GM12878 (cell line): ENCODE data around the gene TTL. TPM values are rescaled to one million over a fixed set of nuclear protein-coding genes. Genes with fewer than 3 reads are reported as not detected.

Experiments used
- ATAC-seq: fragments of 200-7000 bp; cut with Tn5 transposase; 3 replicates; pipeline ENCODE4 v1.9.1; 2020; ENCODE audit warnings: mild to moderate bottlenecking, moderate library complexity
- BruUV-seq: library from RNA; stranded (reverse); fragments of 400-500 nt; replicated peaks from 2 replicates; lab custom pipeline; 2021; lab: Mats Ljungman, UMichigan
- CTCF ChIA-PET: fragments of 300-600 bp; sonication (Branson Sonifier 250); formaldehyde crosslinking; extraction: SDS; loops from one replicate; lab custom pipeline; 2021; ENCODE audit warnings: inconsistent platforms; lab: Yijun Ruan, JAX
- POLR2A ChIA-PET: fragments of 350-600 bp; formaldehyde crosslinking; extraction: SDS; loops from one replicate; lab custom pipeline; 2021; ENCODE audit warnings: inconsistent platforms; lab: Charles Lee
- RAD21 ChIA-PET: fragments of 300-600 bp; sonication (Branson Sonifier 250); formaldehyde crosslinking; loops from one replicate; lab custom pipeline; 2023; ENCODE audit warnings: antibody characterized with exemption; ENCODE audit not compliant: unreplicated experiment; lab: Charles Lee
- SMC1A ChIA-PET: fragments of 300-600 bp; sonication (Branson Sonifier 250); formaldehyde crosslinking; loops from one replicate; lab custom pipeline; 2023; ENCODE audit not compliant: unreplicated experiment, uncharacterized antibody; lab: Charles Lee
- DNase-seq: peaks from one replicate; pipeline ENCODE4 v3.0.0-alpha.2; 2011; ENCODE audit warnings: low read depth, low spot score
- FAIRE-seq: peaks from 3 replicates; lab custom pipeline; 2011; peaks lifted over from hg19 to GRCh38; lab: Jason Lieb, UNC
- H2AFZ ChIP-seq: 2 replicates; pipeline ENCODE4 v1.6.0; 2011; ENCODE audit warnings: low read depth, low read length, control low read depth; ENCODE audit not compliant: control insufficient read depth
- H3K27ac ChIP-seq: 2 replicates; pipeline ENCODE4 v1.5.1; 2011; ENCODE audit warnings: control low read depth; ENCODE audit not compliant: control insufficient read depth, insufficient read depth
- H3K27me3 ChIP-seq, 2 experiments: replicated peaks in 1 of 2; 2 replicates each; pipeline versions ENCODE4 v1.6.0 to v1.6.1; 2011; ENCODE audit warnings: low read length in 1 of 2; ENCODE audit not compliant: control insufficient read depth in 2 of 2, insufficient read depth in 2 of 2
- H3K36me3 ChIP-seq, 2 experiments: 2 replicates each; pipeline ENCODE4 v1.5.1; 2011; ENCODE audit warnings: low read length in 1 of 2; ENCODE audit not compliant: control insufficient read depth in 2 of 2, insufficient read depth in 2 of 2
- H3K4me1 ChIP-seq: 2 replicates; pipeline ENCODE4 v1.6.1; 2011; ENCODE audit warnings: mild to moderate bottlenecking, low read length, moderate library complexity, mixed read lengths; ENCODE audit not compliant: control insufficient read depth, insufficient read depth
- H3K4me2 ChIP-seq: 2 replicates; pipeline ENCODE4 v1.6.0; 2011; ENCODE audit warnings: control low read depth; ENCODE audit not compliant: control insufficient read depth, insufficient read depth
- H3K4me3 ChIP-seq: fragments of 200-600 bp; sonication (generic); 2 replicates; pipeline ENCODE4 v1.5.1; 2016
- H3K79me2 ChIP-seq: 2 replicates; pipeline ENCODE4 v1.6.0; 2011; ENCODE audit warnings: low read length; ENCODE audit not compliant: control insufficient read depth, insufficient read depth
- H3K9ac ChIP-seq: 2 replicates; pipeline ENCODE4 v1.8.0; 2011; ENCODE audit warnings: low read length, control low read depth, mixed read lengths; ENCODE audit not compliant: control insufficient read depth, insufficient read depth
- H3K9me3 ChIP-seq: replicated peaks from 3 replicates; pipeline ENCODE4 v1.5.1; 2011; ENCODE audit warnings: mild to moderate bottlenecking, low read length; ENCODE audit not compliant: control insufficient read depth, insufficient read depth
- H4K20me1 ChIP-seq: 2 replicates; pipeline ENCODE4 v1.6.0; 2011; ENCODE audit not compliant: control insufficient read depth, insufficient read depth
- BHLHE40 ChIP-seq, 2 experiments: fragments of 450-650 bp in 1 of 2; IDR thresholded peaks; 2 replicates each; pipeline ENCODE4 v1.6.1; 2011 to 2017; ENCODE audit warnings: low read depth in 2 of 2, borderline replicate concordance in 1 of 2, improper control_type of control experiment in 1 of 2, low read length in 1 of 2, mild to moderate bottlenecking in 1 of 2
- CHD2 ChIP-seq: IDR thresholded peaks from 2 replicates; pipeline ENCODE4 v1.6.1; 2011; ENCODE audit warnings: low read depth, low read length, improper control_type of control experiment, borderline replicate concordance
- KLF5 ChIP-seq: fragments of 450-650 bp; IDR thresholded peaks from 2 replicates; pipeline ENCODE4 v1.6.1; 2014; ENCODE audit warnings: mild to moderate bottlenecking; ENCODE audit not compliant: partially characterized antibody
- PBX3 ChIP-seq: IDR thresholded peaks from 2 replicates; pipeline ENCODE4 v1.6.1; 2011; ENCODE audit warnings: mild to moderate bottlenecking, low read depth, low read length, moderate library complexity; ENCODE audit not compliant: insufficient replicate concordance
- PRDM15 ChIP-seq: fragments of 450-650 bp; formaldehyde crosslinking; IDR thresholded peaks from 2 replicates; pipeline ENCODE4 v1.4.0; 2020; ENCODE audit warnings: mild to moderate bottlenecking, moderate library complexity
- RAD51 ChIP-seq: fragments of 450-650 bp; IDR thresholded peaks from 2 replicates; pipeline ENCODE4 v1.6.1; 2016; ENCODE audit warnings: moderate library complexity, mild to moderate bottlenecking, inconsistent platforms
- STAT3 ChIP-seq: IDR thresholded peaks from 2 replicates; pipeline ENCODE4 v1.6.1; 2011; ENCODE audit warnings: low read depth, low read length, improper control_type of control experiment
- ZSCAN29 ChIP-seq: fragments of 450-650 bp; IDR thresholded peaks from 2 replicates; pipeline ENCODE4 v1.6.1; 2017; ENCODE audit warnings: mild to moderate bottlenecking, moderate library complexity
- WGBS: methylation state at CpG from one replicate; pipeline ENCODE4 v1.1.6; 2016; ENCODE audit warnings: low lambda C conversion rate; ENCODE audit not compliant: insufficient replicate concordance, insufficient coverage; ENCODE audit errors: missing lambda C conversion rate; 5-methylcytosine and 5-hydroxymethylcytosine counted together
- in situ Hi-C: fragments of 300-500 bp; cut with MboI; formaldehyde crosslinking; loops from 9 replicates; pipeline ENCODE4 v1.14.3; 2018; ENCODE audit warnings: mixed read lengths
- intact Hi-C: fragments of 100-400 bp; cut with micrococcal nuclease; formaldehyde crosslinking; loops from one replicate; pipeline ENCODE4 v1.14.2; 2022; ENCODE audit not compliant: unreplicated experiment
- polyA plus RNA-seq, 11 experiments: library from polyadenylated mRNA; depleted of rRNA in 4 of 11; unstranded in 6 of 11; stranded (reverse) in 5 of 11; fragments of >200 nt; fragmentation: Nextera tagmentation in 4 of 11; fragmentation: Illumina TruSeq in 1 of 11; extraction: Ambion mirVana in 4 of 11; extraction: Trizol in 1 of 11; gene quantifications; 1 replicate in 1 of 11; 2 replicates in 10 of 11; pipeline versions ENCODE4 v1.2.1 to v1.2.3, GENCODE V29; 2011 to 2016; ENCODE audit warnings: inconsistent platforms in 2 of 11, missing spikeins in 2 of 11, low read depth in 1 of 11
- total RNA-seq, 4 experiments: library from RNA; depleted of rRNA in 3 of 4; stranded (reverse); fragments of >200 nt in 3 of 4; fragmentation: Illumina TruSeq in 1 of 4; extraction: Trizol in 1 of 4; gene quantifications; 2 replicates each; pipeline versions ENCODE4 v1.2.1 to v1.2.3, GENCODE V29; 2013 to 2021
- TF ChIP-seq, protein P1 (sequence below): fragments of 450-650 bp; IDR thresholded peaks from 2 replicates; pipeline ENCODE4 v1.6.1; 2017; ENCODE audit warnings: mild to moderate bottlenecking, moderate library complexity
- TF ChIP-seq, protein P2 (sequence below): fragments of 450-650 bp; IDR thresholded peaks from 2 replicates; pipeline ENCODE4 v1.6.1; 2017; ENCODE audit warnings: mild to moderate bottlenecking

TTL gene
- total and polyA plus RNA-seq, 10 of the 15 experiments (the other 5 are each of a cell fraction or from before 2014, with no cell fraction given) = 3.9 to 27.1 (median 16.1) TPM

GRCh38 chr2:112542984-112543661 is 61.2 kb downstream of the TTL start:
- SMC1A ChIA-PET = interaction anchor here (0.8 to 1.6 kb wide), 4 partner anchors 35 to 86 kb away, joined by 3 to 4 read pairs (median 4); no protein-coding TSS in a partner anchor
- CTCF ChIA-PET = interaction anchor here (0.8 to 3.1 kb wide), 8 partner anchors 9 to 342 kb away, joined by 3 to 13 read pairs (median 3); partner anchors contain the start of gene CHCHD5
- H3K9ac ChIP-seq = peak overlapping the region; percentile 80
- H3K9me3 ChIP-seq = no peaks in the 10 kb centered on the region
- in situ Hi-C loops = no loop called here
- H3K27ac ChIP-seq = peak overlapping the region; percentile 81
- TF ChIP-seq STAT3 (no peak), ZSCAN29 (no peak), PBX3 (no peak), CHD2 (no peak), KLF5 (no peak), RAD51 (peak; percentile 14; the same call in 1 of the 2 replicates), BHLHE40 (IDR thresholded peaks at IDR 0.05; ENCODE audit: borderline replicate concordance in 1 of 2, low read depth in 2 of 2, low read length in 1 of 2) (peak in 1 of 2 experiments; percentile 24; a peak in 1 of 4 replicates), PRDM15 (CRISPR knock-in tag) (0 out of 2 replicates have a peak, but pooled peaks have one; percentile 28)
- TF ChIP-seq, protein P1, sequence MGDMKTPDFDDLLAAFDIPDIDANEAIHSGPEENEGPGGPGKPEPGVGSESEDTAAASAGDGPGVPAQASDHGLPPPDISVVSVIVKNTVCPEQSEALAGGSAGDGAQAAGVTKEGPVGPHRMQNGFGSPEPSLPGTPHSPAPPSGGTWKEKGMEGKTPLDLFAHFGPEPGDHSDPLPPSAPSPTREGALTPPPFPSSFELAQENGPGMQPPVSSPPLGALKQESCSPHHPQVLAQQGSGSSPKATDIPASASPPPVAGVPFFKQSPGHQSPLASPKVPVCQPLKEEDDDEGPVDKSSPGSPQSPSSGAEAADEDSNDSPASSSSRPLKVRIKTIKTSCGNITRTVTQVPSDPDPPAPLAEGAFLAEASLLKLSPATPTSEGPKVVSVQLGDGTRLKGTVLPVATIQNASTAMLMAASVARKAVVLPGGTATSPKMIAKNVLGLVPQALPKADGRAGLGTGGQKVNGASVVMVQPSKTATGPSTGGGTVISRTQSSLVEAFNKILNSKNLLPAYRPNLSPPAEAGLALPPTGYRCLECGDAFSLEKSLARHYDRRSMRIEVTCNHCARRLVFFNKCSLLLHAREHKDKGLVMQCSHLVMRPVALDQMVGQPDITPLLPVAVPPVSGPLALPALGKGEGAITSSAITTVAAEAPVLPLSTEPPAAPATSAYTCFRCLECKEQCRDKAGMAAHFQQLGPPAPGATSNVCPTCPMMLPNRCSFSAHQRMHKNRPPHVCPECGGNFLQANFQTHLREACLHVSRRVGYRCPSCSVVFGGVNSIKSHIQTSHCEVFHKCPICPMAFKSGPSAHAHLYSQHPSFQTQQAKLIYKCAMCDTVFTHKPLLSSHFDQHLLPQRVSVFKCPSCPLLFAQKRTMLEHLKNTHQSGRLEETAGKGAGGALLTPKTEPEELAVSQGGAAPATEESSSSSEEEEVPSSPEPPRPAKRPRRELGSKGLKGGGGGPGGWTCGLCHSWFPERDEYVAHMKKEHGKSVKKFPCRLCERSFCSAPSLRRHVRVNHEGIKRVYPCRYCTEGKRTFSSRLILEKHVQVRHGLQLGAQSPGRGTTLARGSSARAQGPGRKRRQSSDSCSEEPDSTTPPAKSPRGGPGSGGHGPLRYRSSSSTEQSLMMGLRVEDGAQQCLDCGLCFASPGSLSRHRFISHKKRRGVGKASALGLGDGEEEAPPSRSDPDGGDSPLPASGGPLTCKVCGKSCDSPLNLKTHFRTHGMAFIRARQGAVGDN = no peak
- TF ChIP-seq, protein P2, sequence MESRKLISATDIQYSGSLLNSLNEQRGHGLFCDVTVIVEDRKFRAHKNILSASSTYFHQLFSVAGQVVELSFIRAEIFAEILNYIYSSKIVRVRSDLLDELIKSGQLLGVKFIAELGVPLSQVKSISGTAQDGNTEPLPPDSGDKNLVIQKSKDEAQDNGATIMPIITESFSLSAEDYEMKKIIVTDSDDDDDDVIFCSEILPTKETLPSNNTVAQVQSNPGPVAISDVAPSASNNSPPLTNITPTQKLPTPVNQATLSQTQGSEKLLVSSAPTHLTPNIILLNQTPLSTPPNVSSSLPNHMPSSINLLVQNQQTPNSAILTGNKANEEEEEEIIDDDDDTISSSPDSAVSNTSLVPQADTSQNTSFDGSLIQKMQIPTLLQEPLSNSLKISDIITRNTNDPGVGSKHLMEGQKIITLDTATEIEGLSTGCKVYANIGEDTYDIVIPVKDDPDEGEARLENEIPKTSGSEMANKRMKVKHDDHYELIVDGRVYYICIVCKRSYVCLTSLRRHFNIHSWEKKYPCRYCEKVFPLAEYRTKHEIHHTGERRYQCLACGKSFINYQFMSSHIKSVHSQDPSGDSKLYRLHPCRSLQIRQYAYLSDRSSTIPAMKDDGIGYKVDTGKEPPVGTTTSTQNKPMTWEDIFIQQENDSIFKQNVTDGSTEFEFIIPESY = no peak
- ATAC-seq = peak; percentile 13
- DNase-seq = no peak
- FAIRE-seq = no peak
- peaks cover 46% of the 10 kb centered on the region for H3K79me2 ChIP-seq
- WGBS = 0% methylated on average over 18 of the region's 18 CpGs
- peak overlapping the region; percentile 67 for H3K4me2 ChIP-seq
- RAD21 ChIA-PET = interaction anchor here (1.0 kb wide), 1 partner anchor 23 kb away, joined by 4 read pairs; no protein-coding TSS in a partner anchor
- intact Hi-C loops = loop anchor here (1.0 kb wide), 1 partner anchor 11 kb away; no protein-coding TSS in a partner anchor
- no peaks in the 10 kb centered on the region for H3K27me3 ChIP-seq
- no peaks in the 10 kb centered on the region for H3K4me1 ChIP-seq
- peaks cover 4 to 8% of the 10 kb centered on the region in 2 experiments; a peak in 3 of 4 replicates for H3K36me3 ChIP-seq
- TSS peak; percentile 66 for BruUV-seq
- H2AFZ ChIP-seq = peak overlapping the region; percentile 98
- peak overlapping the region; percentile 85 for H3K4me3 ChIP-seq
- no peaks in the 10 kb centered on the region for H4K20me1 ChIP-seq
- POLR2A ChIA-PET = interaction anchor here (0.6 kb wide), 1 partner anchor 24 kb away, joined by 4 read pairs; no protein-coding TSS in a partner anchor
